HG02798 (cell line): ENCODE measurements around the gene IL1RAPL1.

Source experiments
- ATAC-seq: cut with Tn5 transposase; IDR thresholded peaks from one replicate; pipeline ENCODE4 v1.9.1; 2021; ENCODE audit warnings: mild to moderate bottlenecking; ENCODE audit not compliant: unreplicated experiment, poor library complexity

The IL1RAPL1 gene

DNA sequence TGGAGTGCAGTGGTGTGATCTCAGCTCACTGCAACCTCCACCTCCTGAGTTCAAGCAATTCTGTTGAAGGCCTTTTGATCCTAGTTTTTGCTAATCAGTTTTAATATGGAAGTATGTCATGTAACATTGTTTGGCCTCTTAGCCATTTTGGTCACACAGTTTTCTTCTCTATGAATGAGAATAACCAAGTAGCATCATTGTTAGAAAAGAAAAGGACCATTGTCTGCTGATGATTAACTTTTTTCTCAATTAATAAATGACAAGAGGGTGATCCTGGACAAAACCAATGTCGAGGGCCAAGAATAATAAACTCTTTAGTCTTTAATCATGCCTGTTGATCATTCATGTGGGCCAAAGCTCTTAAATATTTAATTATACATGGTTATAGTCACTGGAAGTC lies 1338.8 kb downstream of the IL1RAPL1 start:
- no peak for ATAC-seq

DNA sequence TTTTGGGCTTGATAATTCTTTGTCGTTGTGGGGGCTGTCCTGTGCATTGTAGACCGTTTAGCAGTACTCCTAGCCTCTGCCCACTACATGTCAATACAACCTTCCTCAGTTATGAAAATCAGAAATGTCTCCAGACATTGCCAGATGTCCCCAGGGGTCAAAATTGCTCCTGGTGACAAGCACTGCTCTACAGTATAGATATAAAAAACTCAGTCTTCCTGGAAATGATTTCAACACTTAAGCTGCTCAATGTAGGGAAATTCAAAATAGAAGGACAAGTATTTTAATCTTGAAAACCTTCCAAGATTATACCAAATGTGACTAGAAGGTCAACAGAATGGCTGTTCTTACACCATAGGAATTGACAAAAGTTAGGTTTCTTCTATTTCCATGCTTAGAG lies 1339.4 kb downstream of the IL1RAPL1 start:
- ATAC-seq = no peak

DNA sequence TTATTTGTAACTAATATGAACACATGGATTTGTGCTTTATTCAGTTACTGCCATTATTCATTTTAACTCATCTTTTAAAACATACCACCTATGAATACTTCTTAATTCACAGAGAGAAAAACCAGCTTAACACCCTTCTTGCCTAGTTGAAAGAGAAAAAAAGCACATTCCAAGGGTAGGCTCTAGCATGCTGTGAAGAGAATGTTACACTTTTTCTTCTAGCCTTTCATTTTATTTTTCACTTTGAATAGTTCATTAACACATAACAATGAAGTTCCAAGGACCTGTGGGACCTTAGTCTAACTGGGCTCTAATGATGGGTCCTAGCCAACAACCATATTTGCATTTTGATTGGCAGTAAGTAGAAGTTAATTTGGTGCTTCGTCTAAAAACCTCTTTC lies 1348.2 kb downstream of the IL1RAPL1 start:
- ATAC-seq = no peak

DNA sequence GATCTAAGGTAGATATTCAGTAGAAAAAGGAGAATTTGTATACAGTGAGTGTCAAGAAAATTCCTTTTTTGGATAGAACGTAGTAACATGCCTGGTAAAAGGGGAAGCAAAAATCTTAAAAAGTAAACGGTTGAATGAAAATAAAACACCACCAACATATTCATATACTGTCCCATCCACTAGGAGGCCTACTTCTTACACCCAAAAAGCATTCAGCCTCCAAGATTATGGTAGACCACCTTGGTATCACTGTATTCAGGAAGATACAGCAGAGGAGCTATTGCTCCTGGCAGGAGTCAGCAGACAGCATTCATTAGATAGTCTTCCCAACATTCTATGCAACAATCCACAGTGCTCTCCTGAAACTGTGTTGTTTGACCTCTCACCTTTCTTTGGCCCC lies 1353.5 kb downstream of the IL1RAPL1 start:
- ATAC-seq = no peak

DNA sequence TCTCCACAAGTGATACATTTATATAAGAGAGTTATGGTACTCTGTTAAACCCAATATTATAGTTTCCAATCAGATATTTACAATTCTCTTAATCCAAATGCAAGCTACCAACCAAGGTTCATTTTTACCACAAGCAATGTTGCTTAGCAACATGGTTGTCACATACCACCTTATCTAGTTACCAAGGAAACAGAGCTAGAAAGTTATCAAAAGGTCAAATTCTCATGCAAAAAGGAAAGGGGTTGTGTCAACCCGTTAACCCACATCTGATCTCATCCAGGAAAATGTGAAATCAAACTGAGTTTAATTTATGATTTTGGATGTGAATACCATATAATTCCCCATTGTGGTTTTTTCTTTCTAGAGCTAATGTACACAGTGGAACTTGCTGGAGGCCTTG lies 1354.0 kb downstream of the IL1RAPL1 start:
- ATAC-seq = no peak

DNA sequence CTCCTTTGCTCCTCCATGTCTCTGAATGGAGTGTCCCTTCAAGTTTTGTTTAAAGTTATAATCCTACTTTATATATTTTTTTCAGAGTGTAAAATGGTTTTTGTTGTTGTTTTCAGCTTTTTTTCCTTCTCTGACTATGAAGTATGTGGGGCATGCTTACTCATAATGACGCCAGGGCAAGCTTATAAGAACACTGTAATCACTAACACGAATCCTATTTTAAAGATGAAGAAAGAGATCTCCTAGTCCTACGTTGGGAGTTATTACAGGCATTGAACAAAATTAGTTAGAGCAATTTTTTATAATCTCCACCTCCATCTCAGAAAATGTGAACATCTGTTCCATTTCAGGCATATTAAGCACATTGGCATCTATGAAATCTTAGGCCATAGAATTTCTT lies 1360.0 kb downstream of the IL1RAPL1 start:
- no peak for ATAC-seq

DNA sequence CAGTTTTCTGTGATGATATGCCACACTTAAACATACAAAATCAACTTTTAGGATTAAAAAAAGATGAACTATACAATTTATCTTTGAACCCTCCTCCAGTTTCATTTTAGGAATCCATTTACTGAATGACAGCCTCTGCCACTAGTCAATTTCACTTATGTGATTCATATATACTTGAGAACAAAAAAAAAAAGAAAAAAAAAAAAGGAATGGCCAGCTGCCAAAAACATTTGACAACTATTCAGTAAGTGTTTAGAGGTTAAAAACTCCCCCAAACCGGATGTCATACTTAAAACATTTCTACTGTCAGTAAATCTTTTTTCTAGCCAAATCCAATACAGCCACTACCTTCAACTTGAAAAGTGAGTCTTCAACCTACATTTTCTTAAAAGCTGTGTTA lies 1361.4 kb downstream of the IL1RAPL1 start:
- no peak for ATAC-seq

DNA sequence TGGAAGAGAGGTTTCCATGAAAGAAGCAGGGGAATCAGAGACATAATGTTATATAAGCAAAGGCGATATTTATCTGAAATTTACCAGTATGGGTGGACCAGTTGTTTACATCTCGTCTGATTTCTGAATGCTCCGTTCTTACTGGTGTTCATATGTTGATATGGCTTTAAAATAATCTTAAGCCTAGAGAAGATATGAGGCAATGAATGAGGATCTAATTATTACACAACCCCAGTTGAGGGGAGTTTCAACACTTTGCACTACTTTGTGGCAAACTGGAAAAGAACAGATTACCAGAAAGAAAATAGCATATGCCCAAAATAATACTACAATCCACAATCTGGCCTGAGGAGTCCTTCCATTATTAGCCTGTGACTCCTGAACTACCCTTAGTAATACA lies 1364.8 kb downstream of the IL1RAPL1 start:
- no peak for ATAC-seq

DNA sequence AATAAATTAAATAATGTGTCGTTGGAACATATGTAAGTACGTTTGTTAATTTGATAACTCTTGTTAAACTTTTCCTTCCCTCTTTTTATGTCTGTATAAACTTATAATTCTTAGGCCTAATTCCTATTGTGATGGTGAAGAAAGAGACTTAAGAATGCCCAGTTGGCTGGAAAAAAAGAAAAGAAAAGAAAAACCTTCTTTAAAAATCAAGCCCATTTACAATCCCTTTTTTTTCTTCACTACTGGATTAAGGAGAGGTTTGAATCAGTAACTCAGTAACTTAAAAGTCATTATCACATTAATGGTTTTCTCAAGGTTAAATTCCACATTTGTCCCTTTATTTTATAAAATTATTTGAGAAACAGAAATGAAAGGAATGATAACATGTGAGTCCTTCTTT lies 1374.8 kb downstream of the IL1RAPL1 start:
- no peak for ATAC-seq

DNA sequence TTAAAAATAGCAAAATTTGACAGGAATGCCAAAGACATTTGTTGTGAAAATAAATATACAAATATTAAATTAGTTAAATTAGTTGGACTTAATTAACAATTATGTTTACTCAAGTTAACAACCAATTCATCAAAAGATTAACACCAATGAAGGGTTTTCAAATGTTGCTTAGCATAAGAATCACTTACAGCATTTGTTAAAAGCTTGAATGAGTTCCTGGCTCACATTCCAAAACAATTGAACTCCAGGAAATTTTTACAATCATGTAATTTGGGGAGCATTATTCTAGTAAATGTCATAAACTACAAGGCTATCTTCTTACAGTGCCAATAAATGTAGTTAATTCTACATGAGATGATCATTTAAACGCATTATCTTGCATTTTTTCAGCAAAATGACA lies 1378.4 kb downstream of the IL1RAPL1 start:
- no peak for ATAC-seq

DNA sequence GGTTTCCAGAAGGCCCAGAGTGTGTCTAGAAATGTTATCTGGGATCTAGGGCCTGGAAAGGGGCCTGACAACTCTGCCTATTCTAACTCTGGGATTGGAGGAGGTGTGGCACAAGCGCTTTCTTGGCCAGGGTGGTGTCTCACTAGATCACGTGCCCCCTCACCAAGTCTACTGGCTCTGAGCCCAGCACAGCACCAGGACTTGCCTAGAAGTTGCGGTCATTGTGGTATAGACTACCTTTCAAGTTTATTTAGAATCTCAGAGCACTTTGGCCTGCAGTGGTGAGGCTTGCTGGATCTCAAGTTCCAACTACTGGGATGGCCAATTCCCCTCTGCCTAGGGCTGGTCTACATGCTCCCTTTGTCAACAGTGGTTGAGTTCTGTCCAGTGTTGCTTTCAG lies 1404.8 kb downstream of the IL1RAPL1 start:
- ATAC-seq = no peak

DNA sequence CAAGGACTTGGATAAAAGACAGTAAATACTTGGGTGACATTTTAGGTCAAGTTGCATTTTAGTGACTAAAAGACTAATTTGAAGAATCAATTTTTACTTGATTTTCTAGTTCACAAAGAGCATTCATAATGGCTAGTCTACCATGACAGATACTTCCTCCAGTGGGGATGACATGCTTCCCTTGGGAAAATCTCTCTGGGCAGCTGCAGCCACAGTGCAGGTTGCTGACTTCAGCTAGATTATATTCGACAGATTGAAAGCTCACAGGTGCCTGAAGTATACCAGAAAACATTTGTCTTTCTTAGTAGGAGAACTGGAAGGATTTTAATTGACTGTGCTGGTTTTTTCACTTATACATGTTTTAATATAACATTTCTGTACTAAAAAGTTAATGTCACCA lies 1418.6 kb downstream of the IL1RAPL1 start:
- ATAC-seq = no peak
